ENCODE measurements around the gene ENDOV.

ENDOV gene

DNA sequence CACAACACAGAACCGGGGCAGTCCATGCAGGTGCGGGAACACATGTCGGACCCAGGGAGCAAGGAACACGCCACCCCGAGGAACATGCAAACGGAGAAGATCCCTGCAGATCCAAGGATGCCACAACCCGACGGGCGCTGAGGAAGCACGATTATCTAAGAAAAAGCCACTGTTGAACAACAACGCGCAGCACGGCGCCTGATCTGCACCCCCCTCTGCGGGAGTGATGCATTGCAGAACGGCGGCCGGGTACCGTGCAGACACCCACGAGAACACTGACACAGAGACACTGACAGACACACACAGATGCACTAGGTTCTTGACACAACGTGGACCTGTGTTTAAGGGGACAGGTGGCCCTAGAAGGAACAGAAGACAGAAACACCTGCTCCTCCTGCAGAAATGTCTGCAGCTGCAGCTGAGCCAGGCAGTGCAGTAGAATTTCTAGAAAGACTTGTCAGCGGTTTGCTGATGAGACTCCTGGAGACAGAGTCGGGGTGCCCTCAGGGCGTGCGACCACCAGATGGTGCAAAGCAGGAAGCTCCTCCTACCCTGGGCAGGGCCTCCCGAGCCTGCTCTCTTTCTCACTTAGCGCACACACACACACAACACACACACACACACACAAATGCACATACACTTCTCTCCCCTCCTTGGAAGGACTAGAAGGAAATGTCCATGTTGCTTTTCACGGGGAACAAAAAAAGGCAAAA, 54.0 kb downstream of the ENDOV start:
- no peak for DNase-seq
- Histone ChIP-seq H3K27me3 (peaks cover 59% of the 10 kb centered on the region), H3K4me1 (no peaks in the 10 kb centered on the region), H3K9me3 (no peaks in the 10 kb centered on the region), H3K4me3 (ENCODE audit: low read depth, low read length) (no peak overlapping the region), H3K36me3 (no peaks in the 10 kb centered on the region)
- TF ChIP-seq, protein P1, sequence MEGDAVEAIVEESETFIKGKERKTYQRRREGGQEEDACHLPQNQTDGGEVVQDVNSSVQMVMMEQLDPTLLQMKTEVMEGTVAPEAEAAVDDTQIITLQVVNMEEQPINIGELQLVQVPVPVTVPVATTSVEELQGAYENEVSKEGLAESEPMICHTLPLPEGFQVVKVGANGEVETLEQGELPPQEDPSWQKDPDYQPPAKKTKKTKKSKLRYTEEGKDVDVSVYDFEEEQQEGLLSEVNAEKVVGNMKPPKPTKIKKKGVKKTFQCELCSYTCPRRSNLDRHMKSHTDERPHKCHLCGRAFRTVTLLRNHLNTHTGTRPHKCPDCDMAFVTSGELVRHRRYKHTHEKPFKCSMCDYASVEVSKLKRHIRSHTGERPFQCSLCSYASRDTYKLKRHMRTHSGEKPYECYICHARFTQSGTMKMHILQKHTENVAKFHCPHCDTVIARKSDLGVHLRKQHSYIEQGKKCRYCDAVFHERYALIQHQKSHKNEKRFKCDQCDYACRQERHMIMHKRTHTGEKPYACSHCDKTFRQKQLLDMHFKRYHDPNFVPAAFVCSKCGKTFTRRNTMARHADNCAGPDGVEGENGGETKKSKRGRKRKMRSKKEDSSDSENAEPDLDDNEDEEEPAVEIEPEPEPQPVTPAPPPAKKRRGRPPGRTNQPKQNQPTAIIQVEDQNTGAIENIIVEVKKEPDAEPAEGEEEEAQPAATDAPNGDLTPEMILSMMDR (IDR thresholded peaks at IDR 0.05; ENCODE audit: low read depth, low read length): no peak

DNA sequence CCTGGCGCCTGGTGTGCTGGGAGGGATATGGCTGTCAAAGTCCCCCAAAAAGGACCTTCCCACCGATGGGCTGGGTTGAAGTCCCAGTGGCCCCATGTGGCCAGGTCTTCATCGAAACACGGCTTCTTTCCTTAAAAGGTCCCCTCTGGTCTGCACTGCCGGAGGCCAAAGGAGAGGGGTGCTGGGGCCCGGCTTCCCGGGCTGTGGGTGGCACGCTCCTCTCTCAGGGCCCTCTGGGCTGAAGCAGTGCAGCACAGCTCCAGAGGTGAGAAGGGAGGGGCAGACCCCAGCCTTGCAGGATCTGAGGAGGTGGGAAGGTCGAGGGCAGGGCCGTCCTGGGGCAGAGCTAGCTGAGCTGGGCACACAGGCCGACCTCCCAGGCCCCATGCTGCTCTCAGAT, 54.7 kb downstream of the ENDOV start:
- H3K27me3 ChIP-seq: peaks cover 66% of the 10 kb centered on the region
- TF ChIP-seq, protein P1 (IDR thresholded peaks at IDR 0.05; ENCODE audit: low read depth, low read length): no peak

GRCh38 chr17:80470603-80471002, 55.6 kb downstream of the ENDOV start:
- DNase-seq: no peak
- no peak overlapping the region for H3K4me3 ChIP-seq (ENCODE audit: low read depth, low read length)
- no peaks in the 10 kb centered on the region for H3K36me3 ChIP-seq
- no peaks in the 10 kb centered on the region for H3K4me1 ChIP-seq
- TF ChIP-seq, protein P1 (IDR thresholded peaks at IDR 0.05; ENCODE audit: low read depth, low read length): no peak
- H3K27me3 ChIP-seq: peaks cover 75% of the 10 kb centered on the region
- H3K9me3 ChIP-seq: no peaks in the 10 kb centered on the region

More for the DNA sequence above, 54.7 kb downstream of the ENDOV start:
- Histone ChIP-seq H3K36me3 (no peaks in the 10 kb centered on the region), H3K4me3 (ENCODE audit: low read depth, low read length) (no peak overlapping the region), H3K9me3 (no peaks in the 10 kb centered on the region), H3K4me1 (no peaks in the 10 kb centered on the region)
- no peak for DNase-seq

- Histone ChIP-seq H3K36me3 (no peaks in the 10 kb centered on the region), H3K27me3 (peaks cover 89% of the 10 kb centered on the region), H3K9me3 (no peaks in the 10 kb centered on the region), H3K4me1 (no peaks in the 10 kb centered on the region), H3K4me3 (ENCODE audit: low read depth, low read length) (no peak overlapping the region)
- TF ChIP-seq, protein P1 (IDR thresholded peaks at IDR 0.05; ENCODE audit: low read depth, low read length): no peak
- no peak for DNase-seq
Measured at GRCh38 chr17:80471922-80472321, 57.0 kb downstream of the ENDOV start.

- TF ChIP-seq, protein P1 (IDR thresholded peaks at IDR 0.05; ENCODE audit: low read depth, low read length): no peak
- DNase-seq: no peak
- Histone ChIP-seq H3K9me3 (no peaks in the 10 kb centered on the region), H3K4me3 (ENCODE audit: low read depth, low read length) (no peak overlapping the region), H3K27me3 (peaks cover 90% of the 10 kb centered on the region), H3K36me3 (no peaks in the 10 kb centered on the region), H3K4me1 (no peaks in the 10 kb centered on the region)
Measured at GRCh38 chr17:80472996-80473395, 58.0 kb downstream of the ENDOV start.

- TF ChIP-seq, protein P1 (IDR thresholded peaks at IDR 0.05; ENCODE audit: low read depth, low read length): no peak
- Histone ChIP-seq H3K4me1 (no peaks in the 10 kb centered on the region), H3K4me3 (ENCODE audit: low read depth, low read length) (no peak overlapping the region), H3K27me3 (peaks cover 90% of the 10 kb centered on the region), H3K36me3 (no peaks in the 10 kb centered on the region), H3K9me3 (no peaks in the 10 kb centered on the region)
- DNase-seq: no peak
Measured at GRCh38 chr17:80473701-80474100, 58.7 kb downstream of the ENDOV start.

All from BE2C (cell line).